K562 (cell line): ENCODE measurements around the gene DNASE2. TPM values are rescaled to one million over a fixed set of nuclear protein-coding genes. Genes with fewer than 3 reads are reported as not detected.

ENCODE experiments used
- ARID2 ChIP-seq: fragments of 450-650 bp; IDR thresholded peaks from 2 replicates; pipeline ENCODE4 v1.6.1; 2017; ENCODE audit warnings: antibody characterized with exemption, mild to moderate bottlenecking
- BRCA1 ChIP-seq, 2 experiments: fragments of 450-650 bp in 1 of 2; sonication (generic) in 1 of 2; formaldehyde crosslinking in 1 of 2; IDR thresholded peaks; 2 replicates each; pipeline versions ENCODE4 v1.5.0 to v1.6.1; 2017 to 2020; ENCODE audit warnings: mild to moderate bottlenecking in 1 of 2, missing genetic modification reagents in 1 of 2
- CCNT2 ChIP-seq: IDR thresholded peaks from 2 replicates; pipeline ENCODE4 v1.6.1; 2011; ENCODE audit warnings: borderline replicate concordance, low read depth, mild to moderate bottlenecking, moderate library complexity, mixed read lengths, low read length; ENCODE audit not compliant: insufficient read length; ENCODE audit errors: extremely low read depth
- FOXK2 ChIP-seq, 2 experiments: fragments of 450-650 bp; IDR thresholded peaks in 1 of 2; conservative IDR thresholded peaks in 1 of 2; 2 replicates each; pipeline ENCODE4 v1.6.1; 2016; ENCODE audit warnings: low read depth in 2 of 2, mild to moderate bottlenecking in 1 of 2
- HDAC6 ChIP-seq: IDR thresholded peaks from 2 replicates; pipeline ENCODE4 v1.6.1; 2012; ENCODE audit warnings: low read depth, mild to moderate bottlenecking, control low read depth, inconsistent platforms, low read length, moderate library complexity
- NR2C2 ChIP-seq, 2 experiments: fragments of 200-800 bp in 1 of 2; sonication (Bioruptor generic) in 1 of 2; sonication (generic) in 1 of 2; formaldehyde crosslinking in 1 of 2; IDR thresholded peaks; 2 replicates each; pipeline versions ENCODE4 v1.6.1 to v1.8.0; 2016 to 2022; ENCODE audit warnings: mild to moderate bottlenecking in 1 of 2, missing compliant biosample characterization in 1 of 2, missing genetic modification characterization in 1 of 2, missing genetic modification reagents in 1 of 2
- NRF1 ChIP-seq, 2 experiments: fragments of 450-650 bp; IDR thresholded peaks in 1 of 2; conservative IDR thresholded peaks in 1 of 2; 2 replicates each; pipeline ENCODE4 v1.6.1; 2014; ENCODE audit warnings: mild to moderate bottlenecking in 2 of 2
- PHB ChIP-seq: fragments of 250-450 bp; sonication (Bioruptor Pico); IDR thresholded peaks from 2 replicates; pipeline ENCODE4 v1.5.0; 2021
- POLR2AphosphoS5 ChIP-seq: IDR thresholded peaks from 2 replicates; pipeline ENCODE4 v1.6.1; 2011; ENCODE audit warnings: mild to moderate bottlenecking, low read depth, low read length, moderate library complexity; ENCODE audit not compliant: control insufficient read depth, insufficient read depth
- RBM14 ChIP-seq: fragments of 200-400 bp; formaldehyde crosslinking; IDR thresholded peaks from 2 replicates; pipeline ENCODE4 v1.6.1; 2018; ENCODE audit warnings: low read depth, mild to moderate bottlenecking, low read length, moderate library complexity, borderline replicate concordance; ENCODE audit not compliant: insufficient read depth
- TFE3 ChIP-seq: fragments of 450-650 bp; formaldehyde crosslinking; IDR thresholded peaks from 2 replicates; pipeline ENCODE4 v1.4.0; 2020; ENCODE audit warnings: mild to moderate bottlenecking, mixed read lengths
- ZMIZ1 ChIP-seq, 2 experiments: fragments of 150-350 bp in 1 of 2; IDR thresholded peaks; 2 replicates each; pipeline ENCODE4 v1.6.1; 2012 to 2016; ENCODE audit warnings: low read depth in 2 of 2, low read length in 2 of 2, mild to moderate bottlenecking in 1 of 2, moderate library complexity in 1 of 2
- polyA plus RNA-seq, 8 experiments: library from polyadenylated mRNA; depleted of rRNA in 4 of 8; stranded (reverse) in 5 of 8; unstranded in 3 of 8; fragments of >200 nt; fragmentation: Nextera tagmentation in 2 of 8; fragmentation: Illumina TruSeq in 1 of 8; extraction: Ambion mirVana in 2 of 8; extraction: Trizol in 1 of 8; gene quantifications; 2 replicates each; pipeline versions ENCODE4 v1.2.1 to v1.2.3, GENCODE V29; 2011 to 2014; ENCODE audit warnings: inconsistent platforms in 1 of 8, missing spikeins in 1 of 8
- total RNA-seq, 7 experiments: library from RNA; depleted of rRNA in 6 of 7; stranded (reverse); fragments of >200 nt in 6 of 7; fragmentation: Illumina TruSeq in 2 of 7; extraction: Trizol in 2 of 7; gene quantifications; 2 replicates each; pipeline versions ENCODE4 v1.2.1 to v1.2.3, GENCODE V29; 2011 to 2021; ENCODE audit warnings: low replicate concordance in 1 of 7
- TF ChIP-seq, protein P1 (sequence below): sonication (generic); formaldehyde crosslinking; IDR thresholded peaks from 2 replicates; pipeline ENCODE4 v1.9.0; 2022; ENCODE audit warnings: mild to moderate bottlenecking, missing genetic modification reagents
- TF ChIP-seq, protein P2 (sequence below): fragments of 250-450 bp; sonication (Bioruptor Pico); IDR thresholded peaks from 2 replicates; pipeline ENCODE4 v1.5.0; 2020; ENCODE audit warnings: mild to moderate bottlenecking, borderline replicate concordance
- TF ChIP-seq, protein P3 (sequence below): IDR thresholded peaks from 2 replicates; pipeline ENCODE4 v1.6.1; 2011; ENCODE audit not compliant: insufficient read length; ENCODE audit errors: extremely low read depth

The DNASE2 gene
- total and polyA plus RNA-seq, 9 of the 15 experiments (the other 6 are each of a cell fraction or from before 2014, with no cell fraction given): 4.4 to 27.0 (median 20.2) TPM

- peak; percentile 36; the same call in 1 of the 2 replicates for TF ChIP-seq TFE3 (CRISPR knock-in tag)
- TF ChIP-seq CCNT2: peak; percentile 57
- peak; percentile 84 to 86 for TF ChIP-seq NRF1 (conservative IDR thresholded peaks at IDR 0.05 in 1 of 2, IDR thresholded peaks at IDR 0.05 in 1 of 2)
- TF ChIP-seq, protein P1, sequence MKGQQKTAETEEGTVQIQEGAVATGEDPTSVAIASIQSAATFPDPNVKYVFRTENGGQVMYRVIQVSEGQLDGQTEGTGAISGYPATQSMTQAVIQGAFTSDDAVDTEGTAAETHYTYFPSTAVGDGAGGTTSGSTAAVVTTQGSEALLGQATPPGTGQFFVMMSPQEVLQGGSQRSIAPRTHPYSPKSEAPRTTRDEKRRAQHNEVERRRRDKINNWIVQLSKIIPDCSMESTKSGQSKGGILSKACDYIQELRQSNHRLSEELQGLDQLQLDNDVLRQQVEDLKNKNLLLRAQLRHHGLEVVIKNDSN (CRISPR knock-in tag): peak; percentile 76
- TF ChIP-seq HDAC6: no peak
- TF ChIP-seq NR2C2 (CRISPR knock-in tag; IDR thresholded peaks at IDR 0.05): no peak
- TF ChIP-seq NR2C2 (tag; IDR thresholded peaks at IDR 0.05): peak; percentile 74; the same call in 1 of the 2 replicates
- TF ChIP-seq RBM14: no peak
- TF ChIP-seq PHB (CRISPR knock-in tag): no peak
- TF ChIP-seq ARID2: no peak
- TF ChIP-seq, protein P2, sequence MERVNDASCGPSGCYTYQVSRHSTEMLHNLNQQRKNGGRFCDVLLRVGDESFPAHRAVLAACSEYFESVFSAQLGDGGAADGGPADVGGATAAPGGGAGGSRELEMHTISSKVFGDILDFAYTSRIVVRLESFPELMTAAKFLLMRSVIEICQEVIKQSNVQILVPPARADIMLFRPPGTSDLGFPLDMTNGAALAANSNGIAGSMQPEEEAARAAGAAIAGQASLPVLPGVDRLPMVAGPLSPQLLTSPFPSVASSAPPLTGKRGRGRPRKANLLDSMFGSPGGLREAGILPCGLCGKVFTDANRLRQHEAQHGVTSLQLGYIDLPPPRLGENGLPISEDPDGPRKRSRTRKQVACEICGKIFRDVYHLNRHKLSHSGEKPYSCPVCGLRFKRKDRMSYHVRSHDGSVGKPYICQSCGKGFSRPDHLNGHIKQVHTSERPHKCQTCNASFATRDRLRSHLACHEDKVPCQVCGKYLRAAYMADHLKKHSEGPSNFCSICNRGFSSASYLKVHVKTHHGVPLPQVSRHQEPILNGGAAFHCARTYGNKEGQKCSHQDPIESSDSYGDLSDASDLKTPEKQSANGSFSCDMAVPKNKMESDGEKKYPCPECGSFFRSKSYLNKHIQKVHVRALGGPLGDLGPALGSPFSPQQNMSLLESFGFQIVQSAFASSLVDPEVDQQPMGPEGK: no peak
- TF ChIP-seq BRCA1 (IDR thresholded peaks at IDR 0.05): no peak
- TF ChIP-seq BRCA1 (CRISPR knock-in tag; IDR thresholded peaks at IDR 0.05): no peak
- TF ChIP-seq ZMIZ1 (IDR thresholded peaks at IDR 0.05; ENCODE audit: low read depth in 2 of 2, low read length in 2 of 2): peak in 1 of 2 experiments; percentile 9; a peak in 1 of 4 replicates
- TF ChIP-seq FOXK2 (conservative IDR thresholded peaks at IDR 0.05 in 1 of 2, IDR thresholded peaks at IDR 0.05 in 1 of 2; ENCODE audit: low read depth in 2 of 2): peak in 1 of 2 experiments; percentile 63; a peak in 2 of 4 replicates
- TF ChIP-seq POLR2AphosphoS5: no peak; the same call in 1 of the 2 replicates
- TF ChIP-seq, protein P3, sequence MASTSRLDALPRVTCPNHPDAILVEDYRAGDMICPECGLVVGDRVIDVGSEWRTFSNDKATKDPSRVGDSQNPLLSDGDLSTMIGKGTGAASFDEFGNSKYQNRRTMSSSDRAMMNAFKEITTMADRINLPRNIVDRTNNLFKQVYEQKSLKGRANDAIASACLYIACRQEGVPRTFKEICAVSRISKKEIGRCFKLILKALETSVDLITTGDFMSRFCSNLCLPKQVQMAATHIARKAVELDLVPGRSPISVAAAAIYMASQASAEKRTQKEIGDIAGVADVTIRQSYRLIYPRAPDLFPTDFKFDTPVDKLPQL: no peak
Observed at GRCh38 chr19:12881172-12881808, at the start of gene DNASE2 (continued).
